ENCODE data around the gene EXOSC7.
"Not testable (repeated sequence)": the region's sequence is repeated elsewhere in the genome, so short reads cannot be mapped to it uniquely, and the experiment has no call there.

EXOSC7 gene

DNA sequence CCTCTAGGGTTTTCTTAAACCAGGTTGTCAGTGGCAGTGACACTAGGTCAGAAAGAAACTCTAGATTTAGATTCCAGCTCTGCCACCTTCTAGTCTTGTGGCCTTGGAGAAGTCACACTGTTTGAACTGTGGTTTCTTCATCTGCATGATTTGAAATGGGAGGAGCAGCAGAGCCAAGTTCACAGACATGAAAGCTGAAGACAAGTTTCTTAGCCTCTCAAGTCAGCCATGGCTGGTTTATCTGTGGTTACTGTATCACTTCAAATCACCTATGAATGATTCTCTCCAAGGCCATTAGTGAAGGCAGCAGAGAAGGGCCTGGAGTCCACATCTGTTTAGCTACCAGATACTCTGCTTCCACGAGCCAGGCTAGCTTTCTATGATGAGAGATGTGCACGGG lies 65.6 kb downstream of the EXOSC7 start:
- no peak for DNase-seq (ENCODE audit: low read depth, low spot score)
- no peak overlapping the region for H3K4me3 ChIP-seq (ENCODE audit: low read depth, low read length)
- in situ Hi-C loops (cut with HindIII; ENCODE audit: low sequenced_read_pairs), result loop anchor here (25.0 kb wide), 1 partner anchor 471 kb away; no protein-coding TSS in a partner anchor
- TF ChIP-seq, protein P1, sequence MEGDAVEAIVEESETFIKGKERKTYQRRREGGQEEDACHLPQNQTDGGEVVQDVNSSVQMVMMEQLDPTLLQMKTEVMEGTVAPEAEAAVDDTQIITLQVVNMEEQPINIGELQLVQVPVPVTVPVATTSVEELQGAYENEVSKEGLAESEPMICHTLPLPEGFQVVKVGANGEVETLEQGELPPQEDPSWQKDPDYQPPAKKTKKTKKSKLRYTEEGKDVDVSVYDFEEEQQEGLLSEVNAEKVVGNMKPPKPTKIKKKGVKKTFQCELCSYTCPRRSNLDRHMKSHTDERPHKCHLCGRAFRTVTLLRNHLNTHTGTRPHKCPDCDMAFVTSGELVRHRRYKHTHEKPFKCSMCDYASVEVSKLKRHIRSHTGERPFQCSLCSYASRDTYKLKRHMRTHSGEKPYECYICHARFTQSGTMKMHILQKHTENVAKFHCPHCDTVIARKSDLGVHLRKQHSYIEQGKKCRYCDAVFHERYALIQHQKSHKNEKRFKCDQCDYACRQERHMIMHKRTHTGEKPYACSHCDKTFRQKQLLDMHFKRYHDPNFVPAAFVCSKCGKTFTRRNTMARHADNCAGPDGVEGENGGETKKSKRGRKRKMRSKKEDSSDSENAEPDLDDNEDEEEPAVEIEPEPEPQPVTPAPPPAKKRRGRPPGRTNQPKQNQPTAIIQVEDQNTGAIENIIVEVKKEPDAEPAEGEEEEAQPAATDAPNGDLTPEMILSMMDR (IDR thresholded peaks at IDR 0.05; ENCODE audit: low read depth, low read length), result no peak

DNA sequence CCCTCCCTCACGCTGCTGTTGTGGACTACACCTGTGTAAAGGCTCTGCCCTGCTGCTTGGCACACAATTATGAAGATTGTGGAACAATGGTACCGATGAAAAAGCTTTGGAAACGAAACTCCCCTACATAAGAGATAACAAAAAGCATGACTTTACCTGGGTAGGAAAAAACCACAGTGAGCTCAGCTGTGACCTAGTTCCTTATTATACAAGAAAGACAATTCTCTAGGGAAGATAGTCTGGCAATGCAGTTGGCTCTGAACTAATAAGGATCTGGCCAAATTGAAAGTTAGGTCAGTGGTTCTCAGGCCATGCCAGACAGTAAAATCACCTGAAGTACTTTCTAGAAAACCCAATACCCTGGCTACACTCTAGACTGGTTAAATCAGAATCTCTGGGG lies 66.1 kb downstream of the EXOSC7 start:
- no peak for DNase-seq (ENCODE audit: low read depth, low spot score)
- H3K4me3 ChIP-seq (ENCODE audit: low read depth, low read length), result no peak overlapping the region
- in situ Hi-C loops (cut with HindIII; ENCODE audit: low sequenced_read_pairs), result loop anchor here (25.0 kb wide), 1 partner anchor 470 kb away; no protein-coding TSS in a partner anchor
- TF ChIP-seq, protein P1 (IDR thresholded peaks at IDR 0.05; ENCODE audit: low read depth, low read length), result no peak

DNA sequence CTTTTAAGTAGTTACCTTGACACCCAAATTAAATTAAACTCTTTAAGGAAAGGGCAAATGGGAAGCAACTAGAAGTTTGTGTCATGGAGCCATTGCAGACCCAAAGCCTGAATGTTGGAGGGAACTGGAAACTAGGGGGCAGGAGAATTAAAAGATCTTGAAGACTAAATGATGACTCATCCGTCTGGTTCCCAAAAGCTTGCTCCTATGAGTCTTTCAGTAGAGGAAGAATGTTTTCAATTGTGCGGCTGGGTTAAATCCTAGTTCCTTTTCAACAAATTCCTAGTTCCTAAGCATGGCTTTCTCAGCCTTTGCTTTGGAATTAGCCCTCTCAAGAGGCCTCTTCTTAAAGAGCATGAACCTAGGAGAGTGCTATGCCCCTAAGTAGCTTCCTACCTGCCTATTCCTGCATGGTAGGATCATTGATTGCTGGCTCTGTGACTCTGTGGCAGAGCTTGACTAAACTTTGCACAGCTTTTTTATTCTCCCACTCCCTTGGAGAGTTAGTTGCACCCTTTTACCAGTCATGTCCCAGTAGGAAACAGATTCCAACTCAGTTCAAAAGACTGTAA lies 67.8 kb downstream of the EXOSC7 start:
- in situ Hi-C loops (cut with HindIII; ENCODE audit: low sequenced_read_pairs), result loop anchor here (25.0 kb wide), 1 partner anchor 468 kb away; no protein-coding TSS in a partner anchor
- TF ChIP-seq, protein P1 (IDR thresholded peaks at IDR 0.05; ENCODE audit: low read depth, low read length), result peak; percentile 44
- H3K4me3 ChIP-seq (ENCODE audit: low read depth, low read length), result no peak overlapping the region
- peak; percentile 89 for DNase-seq (ENCODE audit: low read depth, low spot score)

DNA sequence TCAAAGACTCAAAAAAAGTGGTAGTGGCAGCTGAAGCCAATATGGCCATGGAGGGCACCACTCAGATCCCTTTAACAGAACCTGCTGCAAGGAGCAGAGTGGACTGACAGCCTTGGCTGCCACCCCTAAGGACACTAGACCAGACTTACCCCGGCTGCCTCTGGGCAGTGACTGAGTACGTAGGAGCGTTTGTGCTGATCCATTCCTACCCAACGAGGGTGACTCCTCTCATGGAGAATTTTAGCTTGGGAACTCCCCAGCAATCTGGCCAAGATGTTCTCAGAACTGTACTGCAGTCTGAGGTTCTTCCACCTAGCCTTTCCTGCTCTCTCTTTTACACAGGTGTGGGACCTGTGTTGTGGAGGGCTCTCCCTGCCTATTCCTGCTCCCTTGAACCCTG lies 72.2 kb downstream of the EXOSC7 start:
- no peak for DNase-seq (ENCODE audit: low read depth, low spot score)
- in situ Hi-C loops (cut with HindIII; ENCODE audit: low sequenced_read_pairs), result loop anchor here (25.0 kb wide), 1 partner anchor 464 kb away; no protein-coding TSS in a partner anchor
- TF ChIP-seq, protein P1 (IDR thresholded peaks at IDR 0.05; ENCODE audit: low read depth, low read length), result no peak
- H3K4me3 ChIP-seq (ENCODE audit: low read depth, low read length), result no peak overlapping the region

DNA sequence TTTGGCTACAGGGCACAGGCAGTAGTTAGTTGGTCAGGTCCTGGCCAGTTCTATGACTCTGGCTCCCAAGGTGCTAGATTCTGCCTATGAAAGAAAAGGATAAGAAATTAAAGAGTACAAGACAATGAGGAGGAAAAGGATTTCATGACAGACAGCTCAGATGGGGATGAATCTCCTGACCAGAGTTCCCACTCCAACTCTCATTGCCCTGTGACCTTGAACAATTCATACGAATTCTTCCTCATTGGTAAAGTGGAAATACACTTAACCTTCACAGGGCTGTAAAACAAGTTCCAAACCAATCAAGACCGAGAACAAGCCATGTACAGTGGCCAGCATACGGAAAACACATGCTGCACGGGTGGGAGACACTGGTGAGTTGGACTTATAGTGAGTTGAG lies 73.8 kb downstream of the EXOSC7 start:
- no peak for DNase-seq (ENCODE audit: low read depth, low spot score)
- in situ Hi-C loops (cut with HindIII; ENCODE audit: low sequenced_read_pairs), result loop anchor here (25.0 kb wide), 1 partner anchor 462 kb away; no protein-coding TSS in a partner anchor
- TF ChIP-seq, protein P1 (IDR thresholded peaks at IDR 0.05; ENCODE audit: low read depth, low read length), result no peak
- no peak overlapping the region for H3K4me3 ChIP-seq (ENCODE audit: low read depth, low read length)

DNA sequence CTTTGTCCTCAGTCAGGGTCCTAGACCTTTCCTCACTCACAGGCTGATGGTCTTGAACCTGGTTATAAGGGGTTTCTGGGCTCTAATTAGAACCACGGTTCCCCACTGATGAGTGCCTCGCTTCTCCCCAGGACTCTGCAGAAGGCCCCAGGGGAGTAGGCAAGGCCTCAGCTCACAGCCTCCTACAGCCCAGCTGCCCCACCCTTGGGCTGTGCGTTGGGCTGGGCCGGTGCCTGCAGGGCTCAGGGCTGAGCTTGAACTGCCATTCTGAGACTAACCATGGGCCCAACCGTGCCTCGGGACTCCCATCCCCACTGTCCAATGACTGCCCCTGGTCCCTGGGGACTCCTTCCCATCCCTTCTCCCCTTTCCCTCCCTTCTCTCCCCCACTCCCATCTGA lies 75.6 kb downstream of the EXOSC7 start:
- TF ChIP-seq, protein P1 (IDR thresholded peaks at IDR 0.05; ENCODE audit: low read depth, low read length), result no peak
- no peak overlapping the region for H3K4me3 ChIP-seq (ENCODE audit: low read depth, low read length)
- in situ Hi-C loops (cut with HindIII; ENCODE audit: low sequenced_read_pairs), result no loop called here
- DNase-seq (ENCODE audit: low read depth, low spot score), result no peak

DNA sequence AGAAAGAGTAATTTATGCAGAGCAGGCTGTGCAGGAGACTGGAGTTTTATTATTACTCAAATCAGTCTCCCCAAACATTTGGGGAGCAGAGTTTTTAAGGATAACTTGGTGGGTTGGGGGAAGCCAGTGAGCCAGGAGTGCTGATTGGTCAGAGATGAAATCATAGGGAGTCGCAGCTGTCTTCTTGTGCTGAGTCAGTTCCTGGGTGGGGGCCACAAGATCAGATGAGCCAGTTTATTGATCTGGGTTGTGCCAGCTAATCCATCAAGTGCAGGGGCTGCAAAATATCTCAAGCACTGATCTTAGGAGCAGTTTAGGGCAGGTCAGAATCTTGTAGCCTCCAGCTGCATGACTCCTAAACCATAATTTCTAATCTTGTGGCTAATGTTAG lies 77.8 kb downstream of the EXOSC7 start:
- in situ Hi-C loops (cut with HindIII; ENCODE audit: low sequenced_read_pairs); DNase-seq (ENCODE audit: low read depth, low spot score); H3K4me3 ChIP-seq (ENCODE audit: low read depth, low read length): not testable (repeated sequence)
